SK-N-MC (cell line): ENCODE data around the gene IFNA8.

Experiments
- EZH2 ChIP-seq: fragments of 200-600 bp; sonication (generic); IDR thresholded peaks from one replicate; pipeline ENCODE4 v1.6.1; 2017; ENCODE audit warnings: antibody characterized with exemption
- FOXP2 ChIP-seq: optimal IDR thresholded peaks from 2 replicates; pipeline ENCODE3; 2011; ENCODE audit warnings: mild to moderate bottlenecking, moderate library complexity; ENCODE audit not compliant: insufficient read depth; ENCODE audit errors: extremely low read length, control extremely low read depth
- POLR2AphosphoS5 ChIP-seq: IDR thresholded peaks from 2 replicates; pipeline ENCODE4 v1.6.1; 2012; ENCODE audit warnings: mild to moderate bottlenecking, low read depth, low read length, borderline replicate concordance

GRCh38 chr9:21452681-21453080 is 43.8 kb downstream of the IFNA8 start:
- no peak for TF ChIP-seq EZH2
- TF ChIP-seq POLR2AphosphoS5 = no peak
- TF ChIP-seq FOXP2 = no peak
